Common myeloid progenitor, CD34-positive (primary cell): ENCODE results near the gene TTYH1.
A peak's percentile ranks its signal among the peaks of the same experiment; 100 is the strongest.

ENCODE experiments used
- CTCF ChIA-PET: fragments of 350-600 bp; sonication (Branson Sonifier 250); formaldehyde crosslinking; loops from one replicate; lab custom pipeline; 2021; ENCODE audit warnings: antibody characterized with exemption; lab: Charles Lee
- POLR2A ChIA-PET: fragments of 350-600 bp; sonication (Branson Sonifier 250); formaldehyde crosslinking; loops from one replicate; lab custom pipeline; 2021; ENCODE audit warnings: antibody characterized with exemption; lab: Charles Lee
- DNase-seq, 3 donors: peaks; one replicate each; pipeline versions ENCODE4 v3.0.0 to v3.0.0-alpha.2; 2013
- H3K27ac ChIP-seq, 2 experiments: 1 replicate in 1 of 2; 2 replicates in 1 of 2; pipeline ENCODE4 v1.7.0; 2013; ENCODE audit warnings: inconsistent platforms in 2 of 2, low read length in 2 of 2, mild to moderate bottlenecking in 2 of 2, low read depth in 1 of 2, moderate library complexity in 1 of 2; ENCODE audit not compliant: severe bottlenecking in 2 of 2, insufficient read depth in 1 of 2, poor library complexity in 1 of 2
- H3K27me3 ChIP-seq, 5 experiments: replicated peaks in 2 of 5; 1 replicate in 3 of 5; 2 replicates in 2 of 5; pipeline versions ENCODE4 v1.6.1 to v1.7.0; 2013; ENCODE audit warnings: low read length in 4 of 5, mild to moderate bottlenecking in 2 of 5, moderate library complexity in 2 of 5, inconsistent platforms in 1 of 5; ENCODE audit not compliant: insufficient read depth in 5 of 5, control insufficient read depth in 4 of 5
- H3K36me3 ChIP-seq, 4 experiments: 1 replicate in 2 of 4; 2 replicates in 2 of 4; pipeline versions ENCODE4 v1.6.1 to v1.7.0; 2013; ENCODE audit warnings: low read length in 3 of 4, control low read depth in 1 of 4, mild to moderate bottlenecking in 1 of 4; ENCODE audit not compliant: control insufficient read depth in 4 of 4, insufficient read depth in 4 of 4
- H3K4me1 ChIP-seq, 4 experiments: 1 replicate in 3 of 4; 2 replicates in 1 of 4; pipeline versions ENCODE4 v1.6.1 to v1.7.1; 2013; ENCODE audit warnings: low read length in 3 of 4, mild to moderate bottlenecking in 3 of 4, control low read depth in 1 of 4, inconsistent platforms in 1 of 4, moderate library complexity in 1 of 4; ENCODE audit not compliant: control insufficient read depth in 4 of 4, insufficient read depth in 4 of 4; ENCODE audit errors: control extremely low read depth in 1 of 4
- H3K4me3 ChIP-seq, 7 experiments: 1 replicate in 4 of 7; 2 replicates in 3 of 7; pipeline versions ENCODE4 v1.5.1 to v1.7.0; 2013; ENCODE audit warnings: mild to moderate bottlenecking in 7 of 7, low read length in 6 of 7, moderate library complexity in 6 of 7, inconsistent platforms in 2 of 7, low read depth in 2 of 7, control low read depth in 1 of 7; ENCODE audit not compliant: insufficient read depth in 4 of 7, control insufficient read depth in 1 of 7; ENCODE audit errors: extremely low read depth in 1 of 7
- H3K9me3 ChIP-seq, 5 experiments: 1 replicate in 4 of 5; 2 replicates in 1 of 5; pipeline versions ENCODE4 v1.6.1 to v1.7.1; 2013; ENCODE audit warnings: low read length in 4 of 5, mild to moderate bottlenecking in 2 of 5, inconsistent platforms in 1 of 5, low read depth in 1 of 5, moderate library complexity in 1 of 5; ENCODE audit not compliant: control insufficient read depth in 4 of 5, insufficient read depth in 2 of 5; ENCODE audit errors: control extremely low read depth in 1 of 5
- WGBS: methylation state at CpG from one replicate; pipeline ENCODE4 v1.1.5; 2013; ENCODE audit not compliant: insufficient coverage; 5-methylcytosine and 5-hydroxymethylcytosine counted together

TTYH1 gene

DNA sequence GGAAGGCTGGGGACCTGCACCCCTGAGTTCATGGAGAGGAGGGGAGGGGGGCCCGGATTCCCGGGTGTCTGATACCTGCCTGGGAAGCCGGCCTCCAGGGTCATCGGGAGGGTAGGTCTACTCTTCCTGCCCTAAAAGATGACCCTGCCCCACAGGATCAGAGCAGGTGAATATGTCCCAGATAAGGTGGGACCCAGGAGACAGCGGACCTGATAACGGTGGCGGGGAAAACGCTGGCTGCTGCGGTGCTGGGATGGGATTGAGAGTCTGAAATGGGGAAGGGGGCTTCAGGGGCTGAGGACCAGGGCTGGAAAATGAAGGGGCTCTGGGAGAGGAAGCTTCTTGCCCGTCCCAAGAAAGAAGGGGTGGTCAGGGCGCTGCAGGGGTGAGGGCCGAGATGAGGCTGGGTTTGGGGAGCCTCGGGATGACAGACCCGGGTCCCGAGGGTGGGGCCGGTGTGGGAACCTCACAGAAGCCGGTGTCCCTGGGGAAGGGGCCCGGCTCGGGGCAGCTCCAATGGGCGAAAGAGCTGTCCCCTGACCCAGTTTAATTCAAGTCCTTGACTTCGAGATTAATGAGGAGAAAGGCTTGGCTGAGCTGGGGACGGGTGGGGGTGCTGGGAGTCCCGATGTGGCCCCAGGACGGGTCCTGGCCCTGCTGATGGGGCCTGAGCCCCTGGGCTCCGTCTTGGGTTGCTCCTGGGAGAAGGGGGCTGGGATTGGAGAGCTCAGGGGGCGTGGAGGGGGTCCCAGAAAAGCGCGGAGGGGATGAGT, 823 bp downstream of the TTYH1 start:
- 5% methylated on average over 25 of the region's 28 CpGs for WGBS
- H3K4me1 ChIP-seq = peaks cover 0 to 44% (median 35%) of the 10 kb centered on the region in 4 experiments
- peak overlapping the region in 3 of 7 experiments; percentile 33 to 63 (median 38) for H3K4me3 ChIP-seq
- no peak overlapping the region for H3K27ac ChIP-seq
- H3K36me3 ChIP-seq = no peaks in the 10 kb centered on the region
- no peak for DNase-seq
- no peaks in the 10 kb centered on the region for H3K9me3 ChIP-seq
- H3K27me3 ChIP-seq = peaks cover 0 to 43% (median 14%) of the 10 kb centered on the region in 5 experiments
- POLR2A ChIA-PET = no interaction called here
- CTCF ChIA-PET = interaction anchor here (0.8 to 1.8 kb wide), 15 partner anchors 8 to 150 kb away, joined by 3 to 11 read pairs (median 4); partner anchors contain the start of gene LENG8

- H3K36me3 ChIP-seq = no peaks in the 10 kb centered on the region
- ChIA-PET CTCF (interaction anchor here (0.8 to 1.8 kb wide), 10 partner anchors 7 to 151 kb away, joined by 3 to 11 read pairs (median 4); partner anchors contain the start of gene LENG8), POLR2A (no interaction called here)
- H3K4me3 ChIP-seq = no peak overlapping the region
- H3K4me1 ChIP-seq = peaks cover 0 to 44% (median 35%) of the 10 kb centered on the region in 4 experiments
- 55% methylated on average over 33 of the region's 44 CpGs for WGBS
- peaks cover 0 to 43% (median 14%) of the 10 kb centered on the region in 5 experiments for H3K27me3 ChIP-seq
- H3K27ac ChIP-seq = no peak overlapping the region
- peak in 1 of 3 donors; percentile 20 for DNase-seq
- H3K9me3 ChIP-seq = no peaks in the 10 kb centered on the region
Observed at GRCh38 chr19:54416695-54417491, 1.6 kb downstream of the TTYH1 start.

GRCh38 chr19:54418030-54418929, 3.0 kb downstream of the TTYH1 start:
- H3K9me3 ChIP-seq = no peaks in the 10 kb centered on the region
- ChIA-PET CTCF (interaction anchor here (1.3 to 1.6 kb wide), 3 partner anchors 12 to 27 kb away, joined by 3 to 7 read pairs (median 5); no protein-coding TSS in a partner anchor), POLR2A (interaction anchor here (0.5 kb wide), 1 partner anchor 829 kb away, joined by 3 read pairs; no protein-coding TSS in a partner anchor)
- 21% methylated on average over 15 of the region's 25 CpGs for WGBS
- peaks cover 0 to 44% (median 35%) of the 10 kb centered on the region in 4 experiments for H3K4me1 ChIP-seq
- peaks cover 0 to 43% (median 12%) of the 10 kb centered on the region in 5 experiments for H3K27me3 ChIP-seq
- no peak overlapping the region for H3K27ac ChIP-seq
- peak; percentile 63 to 88 (median 86) for DNase-seq
- H3K4me3 ChIP-seq = peak overlapping the region in 4 of 7 experiments; percentile 13 to 52 (median 36)
- no peaks in the 10 kb centered on the region for H3K36me3 ChIP-seq

- DNase-seq = no peak
- Histone ChIP-seq H3K27me3 (peaks cover 0 to 41% (median 12%) of the 10 kb centered on the region in 5 experiments), H3K27ac (no peak overlapping the region), H3K9me3 (no peaks in the 10 kb centered on the region), H3K4me1 (peaks cover 0 to 44% (median 35%) of the 10 kb centered on the region in 4 experiments), H3K4me3 (no peak overlapping the region), H3K36me3 (no peaks in the 10 kb centered on the region)
- ChIA-PET POLR2A (interaction anchor here (0.5 kb wide), 1 partner anchor 830 kb away, joined by 3 read pairs; no protein-coding TSS in a partner anchor), CTCF (interaction anchor here (0.8 to 1.6 kb wide), 4 partner anchors 11 to 28 kb away, joined by 3 to 7 read pairs (median 4); no protein-coding TSS in a partner anchor)
- 86% methylated on average over 12 of the region's 26 CpGs for WGBS
Observed at GRCh38 chr19:54418930-54419800, 3.9 kb downstream of the TTYH1 start.

DNA sequence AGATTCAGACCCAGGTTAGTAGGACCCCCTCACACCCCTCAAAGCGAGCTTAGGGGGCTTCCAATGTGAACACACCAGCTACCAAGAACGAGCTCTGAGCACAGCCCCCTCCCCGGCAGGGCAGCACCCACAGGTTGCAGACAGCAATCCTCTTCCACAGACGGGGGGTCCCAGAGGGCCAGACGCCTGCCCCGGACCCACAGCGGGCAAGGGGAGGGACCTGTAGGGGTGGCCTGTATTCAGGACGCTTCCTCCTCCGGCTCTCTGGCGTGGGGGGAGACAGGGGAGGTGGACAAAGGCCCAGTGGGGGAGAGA, 4.8 kb downstream of the TTYH1 start:
- Histone ChIP-seq H3K36me3 (no peaks in the 10 kb centered on the region), H3K27me3 (peaks cover 0 to 32% (median 6%) of the 10 kb centered on the region in 5 experiments), H3K9me3 (no peaks in the 10 kb centered on the region), H3K4me1 (peaks cover 0 to 39% (median 35%) of the 10 kb centered on the region in 4 experiments), H3K27ac (no peak overlapping the region), H3K4me3 (no peak overlapping the region)
- WGBS = 76% methylated on average over 7 of the region's 10 CpGs
- CTCF ChIA-PET = interaction anchor here (0.8 to 2.1 kb wide), 3 partner anchors 19 to 29 kb away, joined by 4 to 9 read pairs (median 7); no protein-coding TSS in a partner anchor
- POLR2A ChIA-PET = no interaction called here
- DNase-seq = no peak
